Natural killer cell (primary cell): ENCODE data around the gene CNTROB. TPM values are rescaled to one million over a fixed set of nuclear protein-coding genes. Genes with fewer than 3 reads are reported as not detected.

ENCODE experiments used
- ATAC-seq, 3 donors: fragments of 150-1000 bp in 2 of 3; fragments of 200-7000 bp in 1 of 3; cut with Tn5 transposase; 1 replicate in 1 of 3; 2 replicates in 2 of 3; pipeline ENCODE4 v1.10.0; 2021; ENCODE audit warnings: mild to moderate bottlenecking in 2 of 3, moderate library complexity in 2 of 3
- DNase-seq, 2 donors: peaks; one replicate each; pipeline versions ENCODE4 v3.0.0 to v3.0.0-alpha.2; 2013 to 2021; ENCODE audit warnings: mixed read lengths in 1 of 2
- H3K27ac ChIP-seq: one replicate; pipeline ENCODE4 v1.5.1; 2013; ENCODE audit warnings: mild to moderate bottlenecking, low read length
- H3K27me3 ChIP-seq: one replicate; pipeline ENCODE4 v1.6.1; 2013; ENCODE audit warnings: low read length; ENCODE audit not compliant: control insufficient read depth, insufficient read depth
- H3K36me3 ChIP-seq: one replicate; pipeline ENCODE4 v1.6.1; 2013; ENCODE audit warnings: low read length; ENCODE audit not compliant: control insufficient read depth, insufficient read depth
- H3K4me1 ChIP-seq: one replicate; pipeline ENCODE4 v1.6.1; 2013; ENCODE audit warnings: low read length; ENCODE audit not compliant: control insufficient read depth, insufficient read depth
- H3K4me3 ChIP-seq: one replicate; pipeline ENCODE4 v1.5.1; 2013; ENCODE audit warnings: low read length
- H3K9me3 ChIP-seq: one replicate; pipeline ENCODE4 v1.6.1; 2013; ENCODE audit warnings: low read length; ENCODE audit not compliant: control insufficient read depth, insufficient read depth
- H3K27ac Mint-ChIP-seq, 2 donors: one replicate each; pipeline ENCODE4 v1.8.0; 2022; ENCODE audit warnings: mild to moderate bottlenecking in 2 of 2, mixed read lengths in 2 of 2, moderate library complexity in 1 of 2
- H3K27me3 Mint-ChIP-seq, 2 donors: one replicate each; pipeline ENCODE4 v1.8.0; 2022; ENCODE audit warnings: low read depth in 2 of 2, mixed read lengths in 2 of 2
- H3K36me3 Mint-ChIP-seq: one replicate; pipeline ENCODE4 v1.8.0; 2022; ENCODE audit warnings: mixed read lengths
- H3K4me1 Mint-ChIP-seq, 2 donors: one replicate each; pipeline ENCODE4 v1.8.0; 2022; ENCODE audit warnings: mixed read lengths in 2 of 2
- H3K4me3 Mint-ChIP-seq: one replicate; pipeline ENCODE4 v1.8.0; 2022; ENCODE audit warnings: mild to moderate bottlenecking, moderate library complexity, mixed read lengths
- H3K9me3 Mint-ChIP-seq, 2 donors: one replicate each; pipeline ENCODE4 v1.8.0; 2022; ENCODE audit warnings: mixed read lengths in 2 of 2
- CTCF ChIP-seq: fragments of 200-600 bp; IDR thresholded peaks from one replicate; pipeline ENCODE4 v1.8.0; 2022; ENCODE audit warnings: antibody characterized with exemption
- whole genome bisulfite sequencing: methylation state at CpG from one replicate; pipeline ENCODE4 v1.1.7; 2013; ENCODE audit warnings: missing lambda C conversion rate; ENCODE audit not compliant: insufficient coverage; 5-methylcytosine and 5-hydroxymethylcytosine counted together
- intact Hi-C: fragments of 100-400 bp; cut with micrococcal nuclease; formaldehyde crosslinking; loops from one replicate; pipeline ENCODE4 v1.14.2; 2022
- total RNA-seq, 4 donors: library from RNA; stranded (reverse); fragments of 120-200 nt in 1 of 4; gene quantifications; one replicate each; pipeline versions ENCODE4 v1.2.3 to v1.2.4, GENCODE V29; 2013 to 2022

Gene CNTROB
- total RNA-seq, 3 donors from 2014 or later (not counting 1 experiment from before 2014, with no cell fraction given), result 36.3 to 49.8 (median 45.2) TPM

DNA sequence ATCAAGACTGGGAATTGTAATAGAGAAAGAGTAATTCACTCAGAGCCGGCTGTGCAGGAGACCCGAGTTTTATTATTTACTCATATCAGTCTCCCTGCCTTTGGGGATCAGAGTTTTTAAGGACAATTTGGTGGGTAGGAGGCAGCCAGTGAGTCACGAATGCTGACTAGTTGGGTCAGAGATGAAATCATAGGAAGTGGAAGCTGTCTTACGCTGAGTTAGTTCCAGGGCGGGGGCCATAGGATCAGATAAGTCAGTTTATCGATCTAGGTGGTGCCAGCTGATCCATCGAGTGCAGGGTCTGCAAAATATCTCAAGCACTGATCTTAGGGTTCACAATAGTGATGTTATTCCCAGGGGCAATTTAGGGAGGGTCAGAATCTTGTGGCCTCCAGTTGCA is 50.2 kb downstream of the CNTROB start:
- Histone ChIP-seq H3K27me3 (no peaks in the 10 kb centered on the region), H3K36me3 (no peaks in the 10 kb centered on the region), H3K4me3 (no peak overlapping the region), H3K4me1 (no peaks in the 10 kb centered on the region), H3K9me3 (no peaks in the 10 kb centered on the region), H3K27ac (no peak overlapping the region)
- ATAC-seq, result no peak
- H3K4me1 Mint-ChIP-seq, result no peaks in the 10 kb centered on the region
- no peak for TF ChIP-seq CTCF
- H3K27ac Mint-ChIP-seq, result no peak overlapping the region
- intact Hi-C loops, result no loop called here
- no peak overlapping the region for H3K4me3 Mint-ChIP-seq
- WGBS, result 82% methylated on average over 5 of the region's 7 CpGs
- H3K9me3 Mint-ChIP-seq, result no peaks in the 10 kb centered on the region
- H3K36me3 Mint-ChIP-seq, result no peaks in the 10 kb centered on the region
- peaks cover 7 to 11% of the 10 kb centered on the region in 2 donors for H3K27me3 Mint-ChIP-seq
- DNase-seq, result no peak

DNA sequence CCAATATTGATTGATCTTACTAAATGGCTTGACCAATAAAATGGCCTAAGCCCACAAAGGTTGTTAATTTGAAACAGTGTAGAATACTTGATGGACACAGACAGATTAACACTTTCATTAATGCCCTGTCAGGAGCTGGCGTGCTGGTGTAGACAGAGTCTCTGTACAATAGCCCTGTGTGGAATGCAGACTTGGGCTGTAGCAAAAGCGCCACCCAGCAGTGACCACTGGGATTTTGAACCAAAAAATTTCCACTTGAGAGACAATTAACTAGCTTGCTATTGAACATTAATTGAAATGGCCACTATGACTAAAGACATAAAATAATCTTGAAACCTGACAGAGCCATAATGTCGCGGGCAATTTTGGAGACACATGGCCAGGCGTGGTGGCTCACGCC is 50.7 kb downstream of the CNTROB start:
- Mint-ChIP-seq H3K4me3 (no peak overlapping the region), H3K27ac (no peak overlapping the region), H3K27me3 (peaks cover 9 to 10% of the 10 kb centered on the region in 2 donors), H3K36me3 (no peaks in the 10 kb centered on the region), H3K4me1 (no peaks in the 10 kb centered on the region), H3K9me3 (no peaks in the 10 kb centered on the region)
- Histone ChIP-seq H3K27ac (no peak overlapping the region), H3K9me3 (no peaks in the 10 kb centered on the region), H3K4me1 (no peaks in the 10 kb centered on the region), H3K36me3 (no peaks in the 10 kb centered on the region), H3K4me3 (no peak overlapping the region), H3K27me3 (no peaks in the 10 kb centered on the region)
- 93% methylated on average over 6 of the region's 6 CpGs for WGBS
- intact Hi-C loops, result no loop called here
- ATAC-seq (no peak), DNase-seq (no peak)
- no peak for TF ChIP-seq CTCF

DNA sequence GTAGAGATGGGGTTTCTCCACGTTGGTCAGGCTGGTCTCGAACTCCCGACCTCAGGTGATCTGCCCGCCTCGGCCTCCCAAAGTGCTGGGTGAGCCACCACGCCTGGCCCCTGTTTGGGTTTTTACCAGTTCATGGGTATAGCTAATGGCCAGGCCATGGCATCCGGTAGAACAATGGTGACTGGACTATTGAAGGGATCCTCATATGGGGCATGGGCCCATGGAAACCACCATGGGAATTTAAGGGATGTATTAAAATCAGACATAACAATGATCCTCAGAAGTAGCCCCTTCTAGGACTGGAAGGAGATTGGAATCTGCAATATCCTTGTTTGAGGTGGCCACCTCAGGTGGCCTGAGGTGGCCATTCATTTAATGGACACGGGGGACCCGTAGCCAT is 52.9 kb downstream of the CNTROB start:
- Histone ChIP-seq H3K27ac (no peak overlapping the region), H3K9me3 (no peaks in the 10 kb centered on the region), H3K36me3 (no peaks in the 10 kb centered on the region), H3K4me3 (no peak overlapping the region), H3K4me1 (peaks cover 6% of the 10 kb centered on the region), H3K27me3 (no peaks in the 10 kb centered on the region)
- peaks cover 6 to 9% of the 10 kb centered on the region in 2 donors for H3K27me3 Mint-ChIP-seq
- no peaks in the 10 kb centered on the region for H3K36me3 Mint-ChIP-seq
- H3K9me3 Mint-ChIP-seq, result no peaks in the 10 kb centered on the region
- intact Hi-C loops, result no loop called here
- WGBS, result 84% methylated on average over 9 of the region's 9 CpGs
- peaks cover 12% of the 10 kb centered on the region in 2 donors for H3K4me1 Mint-ChIP-seq
- no peak for DNase-seq
- no peak for ATAC-seq
- no peak overlapping the region for H3K4me3 Mint-ChIP-seq
- no peak for TF ChIP-seq CTCF
- H3K27ac Mint-ChIP-seq, result no peak overlapping the region

GRCh38 chr17:7987112-7987893 is 55.3 kb downstream of the CNTROB start:
- intact Hi-C loops, result no loop called here
- no peaks in the 10 kb centered on the region for H3K36me3 Mint-ChIP-seq
- peaks cover 22 to 25% of the 10 kb centered on the region in 2 donors for H3K4me1 Mint-ChIP-seq
- no peaks in the 10 kb centered on the region for H3K27me3 ChIP-seq
- H3K4me3 ChIP-seq, result no peak overlapping the region
- TF ChIP-seq CTCF, result no peak
- no peak overlapping the region for H3K4me3 Mint-ChIP-seq
- no peak for ATAC-seq
- 86% methylated on average over 10 of the region's 12 CpGs for WGBS
- H3K4me1 ChIP-seq, result peaks cover 16% of the 10 kb centered on the region
- H3K9me3 ChIP-seq, result no peaks in the 10 kb centered on the region
- H3K36me3 ChIP-seq, result no peaks in the 10 kb centered on the region
- no peak overlapping the region for H3K27ac Mint-ChIP-seq
- no peaks in the 10 kb centered on the region for H3K9me3 Mint-ChIP-seq
- H3K27ac ChIP-seq, result no peak overlapping the region
- peaks cover 0 to 7% of the 10 kb centered on the region in 2 donors for H3K27me3 Mint-ChIP-seq
- no peak for DNase-seq
